CD4-positive, alpha-beta memory T cell (primary cell): ENCODE data around the gene CARM1. TPM values are rescaled to one million over a fixed set of nuclear protein-coding genes. Genes with fewer than 3 reads are reported as not detected.

Experiments used
- CTCF ChIA-PET: fragments of 350-600 bp; sonication (Branson Sonifier 250); formaldehyde crosslinking; loops from one replicate; lab custom pipeline; 2021; ENCODE audit warnings: inconsistent platforms; ENCODE audit not compliant: partially characterized antibody; lab: Charles Lee
- POLR2A ChIA-PET: fragments of 350-600 bp; sonication (Branson Sonifier 250); formaldehyde crosslinking; loops from one replicate; lab custom pipeline; 2021; ENCODE audit not compliant: partially characterized antibody; lab: Charles Lee
- DNase-seq, 5 donors: peaks; one replicate each; pipeline versions ENCODE4 v3.0.0 to v3.0.0-alpha.2; 2020 to 2022; ENCODE audit warnings: mixed read lengths in 1 of 5
- H3K27ac ChIP-seq: one replicate; pipeline ENCODE4 v1.7.0; 2013; ENCODE audit warnings: low read depth, low read length
- H3K27me3 ChIP-seq: 2 replicates; pipeline ENCODE4 v1.7.0; 2013; ENCODE audit warnings: mild to moderate bottlenecking, low read length, moderate library complexity; ENCODE audit not compliant: insufficient read depth
- H3K36me3 ChIP-seq: 2 replicates; pipeline ENCODE4 v1.7.0; 2013; ENCODE audit warnings: mild to moderate bottlenecking, low read length, moderate library complexity; ENCODE audit not compliant: insufficient read depth
- H3K4me1 ChIP-seq: 2 replicates; pipeline ENCODE4 v1.7.0; 2013; ENCODE audit warnings: mild to moderate bottlenecking, low read length, moderate library complexity; ENCODE audit not compliant: insufficient read depth
- H3K4me3 ChIP-seq, 2 donors: one replicate each; pipeline ENCODE4 v1.7.0; 2013; ENCODE audit warnings: low read length in 2 of 2, mild to moderate bottlenecking in 1 of 2
- H3K9me3 ChIP-seq, 2 donors: one replicate each; pipeline ENCODE4 v1.7.0; 2013; ENCODE audit warnings: low read length in 2 of 2, control low read depth in 1 of 2; ENCODE audit not compliant: control insufficient read depth in 1 of 2
- H3K27ac Mint-ChIP-seq, 7 donors: one replicate each; pipeline ENCODE4 v1.8.0; 2020 to 2021; ENCODE audit warnings: mixed read lengths in 7 of 7, mild to moderate bottlenecking in 6 of 7, inconsistent platforms in 3 of 7, moderate library complexity in 3 of 7
- H3K27me3 Mint-ChIP-seq, 2 donors: one replicate each; pipeline ENCODE4 v1.8.0; 2020 to 2021; ENCODE audit warnings: mixed read lengths in 2 of 2
- H3K36me3 Mint-ChIP-seq, 2 donors: one replicate each; pipeline ENCODE4 v1.8.0; 2020 to 2021; ENCODE audit warnings: mixed read lengths in 2 of 2, inconsistent platforms in 1 of 2, mild to moderate bottlenecking in 1 of 2
- H3K4me1 Mint-ChIP-seq, 4 donors: one replicate each; pipeline ENCODE4 v1.8.0; 2020 to 2021; ENCODE audit warnings: mixed read lengths in 4 of 4, mild to moderate bottlenecking in 1 of 4
- H3K4me3 Mint-ChIP-seq, 8 donors: one replicate each; pipeline ENCODE4 v1.8.0; 2020 to 2021; ENCODE audit warnings: mixed read lengths in 8 of 8, mild to moderate bottlenecking in 7 of 8, moderate library complexity in 6 of 8, inconsistent platforms in 3 of 8
- H3K9me3 Mint-ChIP-seq, 8 donors: one replicate each; pipeline ENCODE4 v1.8.0; 2020 to 2021; ENCODE audit warnings: mixed read lengths in 8 of 8, mild to moderate bottlenecking in 5 of 8, inconsistent platforms in 3 of 8, moderate library complexity in 1 of 8
- intact Hi-C: fragments of 100-400 bp; cut with micrococcal nuclease; formaldehyde crosslinking; loops from one replicate; pipeline ENCODE4 v1.15.1; 2023
- polyA plus RNA-seq, 2 donors: library from polyadenylated mRNA; unstranded; fragments of 300-500 nt; fragmentation: Illumina TruSeq; gene quantifications; one replicate each; pipeline ENCODE4 v1.2.3, GENCODE V29; 2021
- total RNA-seq, 2 experiments: library from RNA; stranded (reverse); gene quantifications; one replicate each; pipeline ENCODE4 v1.2.3, GENCODE V29; 2021

The CARM1 gene
- total and polyA plus RNA-seq, 4 experiments from 2014 or later: 0.71 to 26.5 (median 13.5) TPM

DNA sequence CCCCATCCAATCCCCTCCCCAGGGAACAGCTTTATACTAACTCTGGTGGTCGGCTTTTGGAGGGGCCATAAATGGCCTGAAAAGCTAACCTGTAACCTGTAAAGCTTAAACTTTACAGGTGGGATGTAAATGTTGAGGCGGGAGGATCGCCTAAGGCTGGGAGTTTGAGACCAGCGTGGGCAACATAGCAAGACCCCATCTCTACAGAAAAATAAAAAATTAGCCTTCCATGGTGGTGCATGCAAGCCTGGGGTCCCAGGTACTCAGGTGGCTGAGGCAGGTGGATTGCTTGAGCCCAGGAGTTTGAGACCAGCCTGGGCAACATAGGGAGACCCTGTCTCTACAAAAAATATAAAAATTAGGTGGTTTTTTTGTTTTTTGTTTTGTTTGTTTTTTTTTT is 18.5 kb downstream of the CARM1 start:
- H3K27me3 Mint-ChIP-seq: no peaks in the 10 kb centered on the region
- CTCF ChIA-PET: interaction anchor here (0.9 to 2.2 kb wide), 2 partner anchors 26 to 53 kb away, joined by 3 to 7 read pairs; no protein-coding TSS in a partner anchor
- intact Hi-C loops: no loop called here

DNA sequence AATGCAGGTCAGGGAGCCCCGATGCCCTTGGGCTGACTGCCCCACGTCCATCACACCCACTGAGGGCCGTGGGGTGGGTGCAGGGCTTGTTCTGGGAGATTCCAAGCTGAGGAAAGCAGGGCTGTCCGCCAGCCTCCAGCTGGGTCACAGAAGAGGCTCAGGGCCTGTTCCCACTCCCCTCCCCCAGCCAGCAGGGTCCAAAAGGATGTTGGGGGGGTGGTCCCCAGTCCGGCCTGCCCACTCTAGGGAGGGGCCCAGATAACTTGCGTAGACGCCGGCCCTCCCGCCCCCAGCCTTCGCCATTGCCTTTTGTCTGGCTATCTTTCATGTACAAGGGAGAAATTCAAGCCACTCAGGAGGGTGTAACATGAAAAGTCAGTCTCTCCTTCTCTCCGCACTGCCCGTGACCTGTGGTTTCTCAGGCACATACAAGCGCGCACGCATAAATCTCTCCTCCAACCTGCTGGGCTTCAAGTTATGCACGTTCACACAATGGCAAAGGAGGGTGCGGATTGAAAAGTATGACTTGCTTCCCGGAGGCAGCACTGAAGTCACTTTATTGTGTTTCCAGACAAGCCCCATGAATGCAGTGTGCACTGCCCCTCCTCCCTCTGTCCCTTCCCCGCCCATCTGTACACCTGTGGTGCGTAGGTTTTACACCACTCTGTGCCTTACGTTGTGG is 20.2 kb downstream of the CARM1 start:
- H3K27ac ChIP-seq: no peak overlapping the region
- no peak for DNase-seq
- ChIA-PET CTCF (no interaction called here), POLR2A (no interaction called here)
- intact Hi-C loops: no loop called here
- H3K27me3 ChIP-seq: no peaks in the 10 kb centered on the region
- no peaks in the 10 kb centered on the region for H3K9me3 ChIP-seq
- no peaks in the 10 kb centered on the region for H3K36me3 ChIP-seq
- Mint-ChIP-seq H3K27me3 (no peaks in the 10 kb centered on the region), H3K4me3 (no peak overlapping the region), H3K9me3 (no peaks in the 10 kb centered on the region), H3K4me1 (peaks cover 3 to 12% (median 6%) of the 10 kb centered on the region in 4 donors), H3K27ac (no peak overlapping the region), H3K36me3 (no peaks in the 10 kb centered on the region)
- H3K4me3 ChIP-seq: no peak overlapping the region
- H3K4me1 ChIP-seq: peaks cover under 1% of the 10 kb centered on the region

More for the DNA sequence above, 18.5 kb downstream of the CARM1 start:
- no peak for DNase-seq
- no peaks in the 10 kb centered on the region for H3K9me3 ChIP-seq
- H3K4me3 Mint-ChIP-seq: no peak overlapping the region
- no peaks in the 10 kb centered on the region for H3K36me3 Mint-ChIP-seq
- POLR2A ChIA-PET: no interaction called here
- H3K27me3 ChIP-seq: no peaks in the 10 kb centered on the region
- H3K4me1 Mint-ChIP-seq: peaks cover 0 to 5% (median 3%) of the 10 kb centered on the region in 4 donors
- no peaks in the 10 kb centered on the region for H3K9me3 Mint-ChIP-seq
- no peaks in the 10 kb centered on the region for H3K4me1 ChIP-seq
- H3K4me3 ChIP-seq: no peak overlapping the region
- no peak overlapping the region for H3K27ac Mint-ChIP-seq
- H3K27ac ChIP-seq: no peak overlapping the region
- no peaks in the 10 kb centered on the region for H3K36me3 ChIP-seq

DNA sequence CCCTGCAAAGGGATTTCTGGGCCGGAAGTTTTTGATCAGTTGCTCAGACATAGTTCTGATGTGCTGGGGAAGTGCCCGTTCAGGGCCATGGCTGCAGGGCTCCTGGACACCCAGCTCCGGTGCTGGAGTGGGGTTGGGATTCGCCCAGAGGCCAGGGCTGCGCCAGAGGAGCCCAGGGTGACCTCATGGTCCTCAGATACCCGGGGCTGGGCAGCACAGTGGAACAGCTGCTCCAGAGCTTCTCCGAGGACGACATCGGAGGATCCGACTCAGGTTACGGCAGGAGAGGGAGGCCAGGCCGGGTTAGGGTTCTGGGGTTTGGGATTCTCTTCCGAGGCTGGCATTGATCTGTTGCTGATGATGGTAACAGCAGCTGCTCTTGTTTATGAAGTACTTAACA is 20.9 kb downstream of the CARM1 start:
- Histone ChIP-seq H3K9me3 (no peaks in the 10 kb centered on the region), H3K36me3 (no peaks in the 10 kb centered on the region), H3K4me3 (no peak overlapping the region), H3K27ac (no peak overlapping the region), H3K4me1 (peaks cover 8% of the 10 kb centered on the region), H3K27me3 (no peaks in the 10 kb centered on the region)
- ChIA-PET CTCF (no interaction called here), POLR2A (no interaction called here)
- Mint-ChIP-seq H3K36me3 (no peaks in the 10 kb centered on the region), H3K4me1 (peaks cover 8 to 15% (median 12%) of the 10 kb centered on the region in 4 donors), H3K27me3 (no peaks in the 10 kb centered on the region), H3K4me3 (no peak overlapping the region), H3K9me3 (no peaks in the 10 kb centered on the region), H3K27ac (no peak overlapping the region)
- DNase-seq: no peak
- intact Hi-C loops: no loop called here

DNA sequence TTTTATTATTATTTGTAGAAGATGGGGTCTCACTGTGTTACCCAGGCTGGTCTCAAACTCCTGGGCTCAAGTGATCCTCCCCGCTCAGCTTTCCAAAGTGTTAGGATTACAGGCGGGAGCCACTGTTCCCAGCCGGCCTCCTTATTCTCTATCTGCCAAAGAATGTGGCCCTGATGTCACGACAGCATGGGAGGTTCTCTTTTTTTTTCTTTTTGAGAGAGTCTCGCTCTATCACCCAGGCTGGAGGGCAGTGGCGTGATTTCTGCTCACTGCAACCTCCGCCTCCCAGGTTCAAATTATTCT is 23.5 kb downstream of the CARM1 start:
- Histone ChIP-seq H3K27ac (no peak overlapping the region), H3K9me3 (no peaks in the 10 kb centered on the region), H3K4me1 (peaks cover 10% of the 10 kb centered on the region), H3K36me3 (no peaks in the 10 kb centered on the region), H3K27me3 (no peaks in the 10 kb centered on the region), H3K4me3 (no peak overlapping the region)
- H3K36me3 Mint-ChIP-seq: no peaks in the 10 kb centered on the region
- CTCF ChIA-PET: no interaction called here
- no peak for DNase-seq
- POLR2A ChIA-PET: no interaction called here
- no peak overlapping the region for H3K27ac Mint-ChIP-seq
- intact Hi-C loops: no loop called here
- peaks cover 9 to 16% (median 12%) of the 10 kb centered on the region in 4 donors for H3K4me1 Mint-ChIP-seq
- H3K27me3 Mint-ChIP-seq: no peaks in the 10 kb centered on the region
- no peaks in the 10 kb centered on the region for H3K9me3 Mint-ChIP-seq
- H3K4me3 Mint-ChIP-seq: no peak overlapping the region

DNA sequence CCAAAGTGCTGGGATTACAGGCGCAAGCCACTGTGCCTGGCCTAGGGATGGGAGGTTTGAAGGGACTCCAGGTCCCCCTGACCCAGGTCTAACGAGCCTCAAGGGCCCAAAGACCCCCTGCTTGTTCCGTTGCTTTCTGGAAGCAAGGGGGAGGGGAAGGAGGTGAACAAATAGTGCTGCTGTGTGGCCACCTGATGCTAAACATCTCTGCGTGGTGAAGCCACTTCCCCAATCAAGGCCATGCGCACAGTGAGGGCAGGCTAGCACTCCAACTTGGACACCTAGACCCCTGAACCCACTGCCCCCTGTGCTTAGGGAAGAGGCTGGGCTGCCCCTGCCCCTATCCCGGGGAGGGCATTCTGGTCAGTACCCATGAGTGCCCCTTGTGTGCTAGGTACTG is 24.0 kb downstream of the CARM1 start:
- DNase-seq: no peak
- H3K4me3 ChIP-seq: no peak overlapping the region
- Mint-ChIP-seq H3K36me3 (no peaks in the 10 kb centered on the region), H3K4me1 (peaks cover 9 to 16% (median 12%) of the 10 kb centered on the region in 4 donors), H3K4me3 (no peak overlapping the region), H3K9me3 (no peaks in the 10 kb centered on the region), H3K27me3 (no peaks in the 10 kb centered on the region), H3K27ac (no peak overlapping the region)
- intact Hi-C loops: no loop called here
- CTCF ChIA-PET: no interaction called here
- no peaks in the 10 kb centered on the region for H3K36me3 ChIP-seq
- H3K9me3 ChIP-seq: no peaks in the 10 kb centered on the region
- peaks cover 10% of the 10 kb centered on the region for H3K4me1 ChIP-seq
- H3K27ac ChIP-seq: no peak overlapping the region
- no peaks in the 10 kb centered on the region for H3K27me3 ChIP-seq
- POLR2A ChIA-PET: no interaction called here

DNA sequence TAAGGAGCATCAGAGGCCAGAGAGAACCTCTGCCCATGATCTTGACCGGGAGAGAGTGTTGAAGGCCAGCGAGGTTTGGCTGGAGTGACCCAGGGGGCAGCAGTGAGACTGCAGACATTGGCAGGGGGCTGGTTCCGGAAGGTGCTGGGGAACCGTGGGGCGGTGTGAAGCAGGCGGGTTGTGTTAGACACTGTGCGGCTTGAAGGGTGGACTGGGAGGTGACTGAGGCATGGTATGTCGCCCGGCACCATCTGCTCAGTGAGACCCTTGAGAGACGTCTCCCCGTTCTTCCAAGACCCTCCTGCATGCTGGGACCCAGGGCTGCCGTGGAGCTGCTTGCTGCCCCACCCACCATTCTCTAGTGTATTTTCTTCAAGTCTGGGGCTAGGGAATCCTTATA is 24.6 kb downstream of the CARM1 start:
- H3K4me1 Mint-ChIP-seq: peaks cover 9 to 16% (median 12%) of the 10 kb centered on the region in 4 donors
- H3K4me1 ChIP-seq: peaks cover 10% of the 10 kb centered on the region
- intact Hi-C loops: no loop called here
- H3K27me3 Mint-ChIP-seq: no peaks in the 10 kb centered on the region
- DNase-seq: no peak
- CTCF ChIA-PET: no interaction called here
- no peak overlapping the region for H3K27ac ChIP-seq
- POLR2A ChIA-PET: no interaction called here
- H3K4me3 ChIP-seq: no peak overlapping the region
- H3K36me3 ChIP-seq: no peaks in the 10 kb centered on the region
- H3K27me3 ChIP-seq: no peaks in the 10 kb centered on the region
- H3K9me3 Mint-ChIP-seq: no peaks in the 10 kb centered on the region
- no peaks in the 10 kb centered on the region for H3K36me3 Mint-ChIP-seq
- H3K9me3 ChIP-seq: no peaks in the 10 kb centered on the region
- peak overlapping the region in 2 of 7 donors; percentile 17 to 60 for H3K27ac Mint-ChIP-seq
- H3K4me3 Mint-ChIP-seq: no peak overlapping the region

DNA sequence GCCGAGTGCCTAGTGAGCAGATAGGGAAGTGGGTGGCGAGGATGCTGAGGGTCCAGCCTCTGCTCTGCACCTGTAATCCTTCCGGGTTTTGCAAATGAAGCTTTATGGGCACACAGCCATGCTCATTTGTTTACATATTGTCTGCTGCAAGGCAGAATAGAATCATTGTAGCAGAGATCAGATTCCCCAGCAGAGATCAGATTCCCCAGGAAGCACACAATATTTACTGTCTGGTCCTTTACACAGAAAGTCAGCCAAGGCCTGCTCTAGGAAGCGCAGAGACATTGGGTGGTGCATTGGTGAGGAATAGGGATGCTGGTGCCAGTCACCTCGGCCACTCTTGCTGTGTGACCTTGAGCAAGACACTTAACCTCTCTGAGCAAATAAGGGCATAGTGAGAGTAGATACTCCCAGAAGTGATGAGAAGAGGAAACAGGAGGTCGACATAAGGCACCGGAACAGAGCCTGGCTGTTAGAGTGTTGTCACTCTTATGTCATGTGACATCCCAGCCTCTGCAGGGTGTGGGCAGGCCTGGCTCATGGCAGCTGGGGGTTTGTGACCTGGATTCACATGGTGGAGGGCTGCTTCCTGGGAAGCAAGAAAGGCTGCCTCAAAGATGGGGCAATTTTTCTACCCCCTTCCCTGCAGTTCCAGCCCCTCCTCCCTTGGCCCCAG is 25.6 kb downstream of the CARM1 start:
- peak overlapping the region in 1 of 7 donors; percentile 72 for H3K27ac Mint-ChIP-seq
- H3K27me3 Mint-ChIP-seq: no peaks in the 10 kb centered on the region
- Histone ChIP-seq H3K36me3 (no peaks in the 10 kb centered on the region), H3K9me3 (no peaks in the 10 kb centered on the region), H3K4me3 (no peak overlapping the region), H3K27me3 (no peaks in the 10 kb centered on the region), H3K4me1 (peaks cover 10% of the 10 kb centered on the region), H3K27ac (no peak overlapping the region)
- H3K36me3 Mint-ChIP-seq: no peaks in the 10 kb centered on the region
- intact Hi-C loops: no loop called here
- ChIA-PET CTCF (no interaction called here), POLR2A (no interaction called here)
- no peak for DNase-seq
- H3K9me3 Mint-ChIP-seq: peaks cover 0 to 3% (median 0%) of the 10 kb centered on the region in 8 donors
- no peak overlapping the region for H3K4me3 Mint-ChIP-seq
- peaks cover 8 to 16% (median 10%) of the 10 kb centered on the region in 4 donors for H3K4me1 Mint-ChIP-seq
